ENCODE measurements around the gene POLA1.
A peak's percentile ranks its signal among the peaks of the same experiment; 100 is the strongest.
"Not testable (repeated sequence)": the region's sequence is repeated elsewhere in the genome, so short reads cannot be mapped to it uniquely, and the experiment has no call there.

POLA1 gene

GRCh38 chrX:24799565-24799964 lies 105.8 kb downstream of the POLA1 start:
- no peak for DNase-seq

GRCh38 chrX:24805201-24805600 lies 111.5 kb downstream of the POLA1 start:
- DNase-seq, result no peak

GRCh38 chrX:24819807-24820206 lies 126.1 kb downstream of the POLA1 start:
- not testable (repeated sequence) for DNase-seq

GRCh38 chrX:24828147-24828546 lies 134.4 kb downstream of the POLA1 start:
- no peak for DNase-seq

DNA sequence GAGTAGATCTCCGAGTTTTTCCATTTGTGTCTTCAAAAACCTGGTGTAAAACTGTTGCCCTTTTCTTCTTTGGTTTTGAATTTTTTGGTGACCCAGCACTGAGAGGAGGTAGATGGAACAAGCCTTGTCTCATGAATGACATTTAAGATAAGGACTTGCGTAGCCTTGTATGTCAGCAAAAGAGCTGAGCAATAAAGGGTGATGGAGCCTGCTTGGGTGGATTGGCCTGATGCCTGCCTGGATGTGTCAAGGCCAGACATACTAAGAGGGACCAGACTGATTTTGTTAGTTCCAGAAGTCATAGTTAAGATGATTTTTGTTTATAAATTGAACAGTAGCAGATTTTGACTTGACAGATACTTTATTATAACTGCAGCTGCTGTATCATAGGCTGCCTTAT lies 134.9 kb downstream of the POLA1 start:
- no peak for DNase-seq

DNA sequence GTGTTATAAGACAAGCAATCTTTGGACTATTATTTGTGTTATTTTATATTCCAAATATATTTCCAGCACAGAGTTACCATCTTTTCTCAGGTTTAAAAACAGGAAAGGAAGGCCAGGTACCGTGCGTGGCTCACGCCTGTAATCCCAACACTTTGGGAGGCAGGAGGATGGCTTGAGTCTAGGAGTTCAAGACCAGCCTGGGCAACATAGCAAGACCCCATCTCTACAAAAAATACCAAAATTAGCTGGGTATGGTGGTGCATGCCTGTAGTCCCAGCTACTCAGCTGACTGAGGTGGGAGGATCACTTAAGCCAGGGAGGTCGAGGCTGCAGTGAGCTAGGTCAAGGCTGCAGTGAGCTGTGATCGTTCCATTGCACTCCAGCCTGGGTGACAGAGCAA lies 140.0 kb downstream of the POLA1 start:
- no peak for DNase-seq

DNA sequence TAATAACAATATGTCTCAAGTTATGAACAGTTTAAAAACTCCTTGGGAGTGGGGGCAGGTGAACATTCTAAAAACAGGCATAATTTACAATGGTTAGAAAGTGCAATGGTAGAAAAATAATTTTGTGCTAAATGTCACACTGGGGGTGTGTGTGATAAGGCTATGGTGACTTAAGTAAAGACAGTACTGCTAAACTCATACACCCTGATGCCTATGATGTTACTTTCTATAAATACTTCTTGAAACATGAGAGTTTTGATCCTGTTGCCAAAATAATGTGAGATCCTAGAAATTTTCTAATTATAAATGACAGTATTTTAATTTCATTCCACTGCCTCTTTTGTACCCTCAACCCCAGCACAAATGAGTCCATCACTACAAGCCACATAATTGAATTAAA lies 144.2 kb downstream of the POLA1 start:
- no peak for DNase-seq

DNA sequence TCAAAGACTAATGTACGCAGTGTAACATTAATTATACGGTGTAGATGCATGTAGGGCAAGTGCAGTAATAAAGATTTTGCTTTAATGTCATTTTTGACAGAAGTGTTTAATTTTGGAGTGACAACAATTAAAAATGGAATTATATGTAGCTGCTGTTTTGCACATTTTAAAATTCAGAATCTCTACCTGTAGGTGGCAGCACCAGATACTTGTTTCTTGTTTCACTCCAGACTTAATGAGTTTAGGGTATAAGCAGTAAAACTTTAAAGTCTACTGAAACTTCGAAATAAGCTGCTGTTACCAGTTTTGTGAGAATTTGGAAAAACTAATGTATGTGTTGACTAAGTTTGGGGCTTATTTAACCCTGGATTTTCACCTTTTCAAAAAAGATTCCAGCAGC lies 144.9 kb downstream of the POLA1 start:
- DNase-seq, result peak in 1 of 6 experiments; percentile 11

DNA sequence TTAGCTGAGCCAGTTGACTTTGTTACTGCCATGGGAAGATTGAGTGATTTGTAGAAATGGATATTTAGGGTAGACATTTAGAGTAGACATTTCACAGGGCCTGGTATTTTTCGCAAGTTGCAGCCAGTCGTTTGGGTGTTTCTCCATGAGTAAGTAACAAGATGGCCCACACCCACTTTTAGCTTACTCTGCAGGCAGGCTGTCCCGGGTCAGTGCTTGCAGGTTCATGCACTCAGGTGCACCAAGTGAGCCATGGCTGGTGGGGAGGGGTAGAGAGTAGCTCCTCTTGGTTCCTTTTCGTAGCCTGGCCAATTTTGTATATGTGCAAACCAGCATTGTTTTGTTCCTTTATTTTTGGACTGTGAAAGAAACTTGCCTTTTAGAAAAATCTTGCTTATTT lies 145.6 kb downstream of the POLA1 start:
- no peak for DNase-seq

DNA sequence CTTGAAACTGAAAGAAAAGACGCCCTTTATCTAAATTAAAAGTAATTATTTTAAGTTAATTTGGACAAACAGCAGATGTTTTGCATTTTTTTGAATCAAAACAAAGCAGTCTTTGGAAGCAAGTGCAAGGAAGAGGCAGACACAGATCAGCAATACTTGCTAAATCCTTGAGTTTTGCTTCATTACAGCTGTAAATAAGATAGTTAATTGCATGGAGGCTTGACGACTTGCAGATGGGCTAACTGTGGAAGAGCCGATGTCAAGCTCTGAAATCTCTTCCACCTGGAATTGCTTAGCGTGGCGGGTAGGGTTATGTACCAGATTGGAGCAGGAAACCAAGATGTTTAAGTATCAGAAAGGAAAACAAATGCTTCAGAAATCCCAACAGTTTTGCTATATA lies 148.8 kb downstream of the POLA1 start:
- DNase-seq, result no peak

DNA sequence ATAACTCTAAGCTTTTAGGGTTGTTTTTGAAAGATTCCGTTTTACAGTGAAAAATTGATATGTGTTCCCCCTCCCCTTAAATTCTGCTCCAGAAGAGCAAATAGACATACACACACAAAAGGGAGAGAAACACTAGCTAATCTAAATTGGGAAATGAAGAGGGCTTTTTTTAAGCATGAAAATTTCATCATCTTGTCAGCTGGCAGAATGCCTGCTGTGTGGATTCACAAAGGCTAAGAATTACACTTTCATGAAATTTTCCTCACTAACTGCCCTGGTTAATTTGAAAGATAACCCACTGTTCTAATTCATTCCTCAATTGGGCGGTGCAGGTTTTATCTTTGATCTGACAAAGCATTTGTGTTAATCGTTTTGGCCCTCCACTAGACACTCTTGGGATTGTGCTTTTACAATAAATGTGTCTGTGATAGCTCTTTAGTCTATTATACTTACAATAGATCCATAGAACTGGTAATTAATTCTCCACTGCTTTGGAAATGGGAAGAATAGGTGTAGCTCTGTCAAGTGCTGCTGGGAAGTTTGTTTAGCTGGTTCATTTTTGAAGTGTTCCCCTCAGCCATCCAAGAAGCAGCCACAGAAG lies 152.9 kb downstream of the POLA1 start:
- no peak for DNase-seq

- DNase-seq, result no peak
Measured at GRCh38 chrX:24851289-24851688, 157.6 kb downstream of the POLA1 start.

- DNase-seq, result no peak
Measured at GRCh38 chrX:24851780-24852179, 158.1 kb downstream of the POLA1 start.

- DNase-seq, result no peak
Measured at GRCh38 chrX:24858004-24858746, 164.5 kb downstream of the POLA1 start.

- DNase-seq, result no peak
Measured at GRCh38 chrX:24859211-24859841, 165.6 kb downstream of the POLA1 start.

GRCh38 chrX:24860140-24860539 lies 166.4 kb downstream of the POLA1 start:
- DNase-seq, result no peak

DNA sequence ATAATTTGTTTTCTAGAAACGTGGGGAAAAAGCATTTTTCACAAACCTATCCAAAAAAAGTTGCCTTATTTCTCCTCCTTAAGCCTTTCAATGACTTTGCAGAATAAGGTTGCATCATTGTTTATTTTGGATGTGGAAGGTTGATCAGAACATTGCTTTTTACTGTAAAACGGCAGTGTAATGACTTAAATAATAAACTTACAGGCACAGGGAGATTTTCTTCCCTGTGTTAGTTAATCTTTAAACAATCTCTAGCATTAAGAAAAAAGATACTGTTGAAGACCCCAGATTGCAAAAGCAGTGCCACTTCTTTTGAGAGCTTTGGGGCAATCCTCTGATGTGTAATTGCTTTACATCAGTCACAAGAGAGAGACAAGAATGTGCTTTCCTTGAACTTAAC lies 168.6 kb downstream of the POLA1 start:
- no peak for DNase-seq

DNA sequence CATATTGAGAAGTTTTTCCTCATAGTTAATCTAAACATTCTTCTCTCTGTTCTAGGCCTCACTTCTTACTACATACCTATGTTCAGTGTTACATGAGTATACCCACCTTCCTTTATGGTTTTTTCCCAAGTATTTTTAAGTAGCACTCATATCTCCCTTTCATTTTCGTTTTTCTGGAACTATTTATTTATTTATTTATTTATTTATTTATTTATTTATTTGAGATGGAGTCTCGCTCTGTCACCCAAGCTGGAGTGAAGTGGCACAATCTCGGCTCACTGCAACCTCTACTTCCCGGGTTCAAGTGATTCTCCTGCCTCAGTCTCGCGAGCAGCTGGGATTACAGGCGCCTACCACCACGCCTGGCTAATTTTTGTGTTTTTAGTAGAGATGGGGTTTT lies 170.1 kb downstream of the POLA1 start:
- not testable (repeated sequence) for DNase-seq

GRCh38 chrX:24870143-24870542 lies 176.4 kb downstream of the POLA1 start:
- no peak for DNase-seq

- no peak for DNase-seq
Measured at GRCh38 chrX:24874604-24875247, 181.0 kb downstream of the POLA1 start.

DNA sequence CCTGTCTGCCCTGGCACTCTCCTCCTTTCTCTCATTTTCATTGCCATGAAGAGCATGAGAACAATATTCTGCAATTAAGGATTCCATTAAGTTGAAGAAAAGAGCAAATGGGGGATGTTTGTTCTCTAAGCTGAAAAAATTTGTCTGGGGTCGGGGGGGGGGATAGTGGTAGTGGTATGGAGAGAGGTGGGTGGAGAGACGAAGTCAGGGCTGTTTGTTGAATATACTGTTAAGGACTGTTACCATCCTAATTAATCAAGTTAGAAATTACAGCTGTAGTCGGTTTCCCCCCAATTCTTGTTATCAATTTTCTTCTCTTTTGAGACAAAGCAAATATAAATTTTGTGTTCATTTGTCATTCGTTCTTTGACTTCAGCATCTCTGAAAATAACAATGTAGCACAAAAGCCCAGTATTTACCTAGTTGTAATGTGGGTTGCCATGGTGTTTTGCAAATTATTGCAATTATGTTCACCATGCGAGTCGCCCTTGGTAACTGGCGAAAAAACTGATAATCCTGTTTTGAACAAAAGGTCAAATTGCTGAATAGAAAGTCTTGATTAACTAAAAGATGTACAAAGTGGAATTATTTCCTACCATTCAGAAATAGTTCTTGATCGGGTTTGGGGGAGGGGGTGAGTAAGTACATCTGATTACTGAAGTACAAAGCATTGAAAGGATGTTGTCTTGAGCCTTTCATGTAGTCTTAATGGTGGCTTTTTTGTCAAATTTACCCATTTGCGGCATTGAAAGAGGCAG lies 183.0 kb downstream of the POLA1 start:
- DNase-seq, result no peak

DNA sequence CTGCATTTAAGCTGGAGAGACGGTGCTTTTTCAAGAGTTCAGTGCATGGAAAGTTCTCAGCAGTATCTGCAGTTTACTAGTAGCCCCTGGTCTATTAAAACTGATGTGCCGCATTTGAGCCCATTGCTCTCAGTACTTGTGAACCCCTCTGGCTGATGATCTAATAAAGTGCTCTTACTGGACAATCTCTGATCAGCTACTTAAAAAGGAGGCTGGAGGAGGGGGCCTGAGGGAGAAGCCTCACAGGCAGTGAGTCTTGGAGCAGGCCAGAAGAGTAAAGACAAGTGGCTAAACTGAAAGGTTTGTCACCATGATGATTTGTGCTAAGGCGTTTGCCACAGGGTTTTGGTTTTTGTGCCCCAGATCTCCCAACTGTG lies 183.6 kb downstream of the POLA1 start:
- no peak for DNase-seq
